GM12892 (cell line): ENCODE measurements around the gene TM4SF20.

Source experiments
- DNase-seq: peaks from one replicate; pipeline ENCODE4 v3.0.0; 2011; ENCODE audit not compliant: insufficient read length
- FAIRE-seq: peaks from 2 replicates; lab custom pipeline; 2011; peaks lifted over from hg19 to GRCh38; lab: Jason Lieb, UNC
- POLR2A ChIP-seq: IDR thresholded peaks from 2 replicates; pipeline ENCODE4 v1.6.1; 2011; ENCODE audit warnings: low read depth, low read length, control low read depth
- POLR2AphosphoS5 ChIP-seq: IDR thresholded peaks from 2 replicates; pipeline ENCODE4 v1.6.1; 2011; ENCODE audit warnings: low read depth, low read length, control low read depth
- TAF1 ChIP-seq: IDR thresholded peaks from 2 replicates; pipeline ENCODE4 v1.6.1; 2011; ENCODE audit warnings: low read depth, mild to moderate bottlenecking, control low read depth, low read length, borderline replicate concordance

TM4SF20 gene

GRCh38 chr2:227324995-227325838, 53.9 kb downstream of the TM4SF20 start, which contains the start of gene MFF:
Gene MFF, plus strand, starts transcription at chr2:227325251. Its CDS starts 5,415 bp downstream, at chr2:227330666.
- FAIRE-seq, result peak; percentile 99
- TF ChIP-seq POLR2AphosphoS5, result peak; percentile 49; the same call in 1 of the 2 replicates
- TF ChIP-seq TAF1, result peak; percentile 69; the same call in 1 of the 2 replicates
- TF ChIP-seq POLR2A, result peak; percentile 81
- DNase-seq, result peak; percentile 74

GRCh38 chr2:227324642-227324994, 54.5 kb downstream of the TM4SF20 start:
- TF ChIP-seq POLR2AphosphoS5 (no peak), POLR2A (no peak), TAF1 (no peak)
- peak; percentile 16 for DNase-seq
- FAIRE-seq, result no peak

GRCh38 chr2:227323818-227324217, 55.3 kb downstream of the TM4SF20 start:
- FAIRE-seq (no peak), DNase-seq (no peak)
- TF ChIP-seq TAF1 (no peak), POLR2AphosphoS5 (no peak), POLR2A (no peak)

- TF ChIP-seq POLR2A (no peak), TAF1 (no peak), POLR2AphosphoS5 (no peak)
- FAIRE-seq, result no peak
- DNase-seq, result no peak
These were observed 56.4 kb downstream of the TM4SF20 start for GRCh38 chr2:227322530-227323205.

GRCh38 chr2:227320305-227321094, 58.6 kb downstream of the TM4SF20 start:
- no peak for TF ChIP-seq POLR2A
- no peak for TF ChIP-seq POLR2AphosphoS5
- no peak for TF ChIP-seq TAF1
- DNase-seq (no peak), FAIRE-seq (no peak)

- no peak for DNase-seq
These were observed 61.3 kb downstream of the TM4SF20 start for GRCh38 chr2:227317834-227318233.

GRCh38 chr2:227313310-227313709, 65.8 kb downstream of the TM4SF20 start:
- TF ChIP-seq TAF1, result no peak
- no peak for TF ChIP-seq POLR2AphosphoS5
- no peak for TF ChIP-seq POLR2A
- FAIRE-seq, result no peak
- no peak for DNase-seq

More at GRCh38 chr2:227317834-227318233, 61.3 kb downstream of the TM4SF20 start:
- no peak for FAIRE-seq
- no peak for TF ChIP-seq POLR2A
- no peak for TF ChIP-seq TAF1
- TF ChIP-seq POLR2AphosphoS5, result no peak

- DNase-seq (no peak), FAIRE-seq (peak; percentile 50)
- TF ChIP-seq POLR2AphosphoS5 (no peak), TAF1 (no peak), POLR2A (no peak)
These were observed 66.5 kb downstream of the TM4SF20 start for GRCh38 chr2:227312579-227312978.
